ENCODE results near the gene ZNF846. TPM values are rescaled to one million over a fixed set of nuclear protein-coding genes. Genes with fewer than 3 reads are reported as not detected.

The ZNF846 gene
- total RNA-seq, 1 experiment from 2014 or later = 11.2 TPM

GRCh38 chr19:9709305-9709704, 59.2 kb downstream of the ZNF846 start:
- Mint-ChIP-seq H3K27me3 (ENCODE audit: low read depth) (peaks cover 5% of the 10 kb centered on the region), H3K4me3 (no peak overlapping the region), H3K9me3 (peaks cover 59% of the 10 kb centered on the region), H3K27ac (no peak overlapping the region), H3K36me3 (peaks cover 26% of the 10 kb centered on the region), H3K4me1 (peaks cover 21% of the 10 kb centered on the region)
- POLR2A ChIA-PET = no interaction called here
- ATAC-seq (no peak), DNase-seq (ENCODE audit: low spot score) (no peak)
- CTCF ChIA-PET = no interaction called here
- TF ChIP-seq SOX15 (CRISPR knock-in tag; IDR thresholded peaks at IDR 0.05) (no peak), ZNF317 (CRISPR knock-in tag; IDR thresholded peaks at IDR 0.05; ENCODE audit: borderline replicate concordance, low read depth) (no peak), ZBTB21 (CRISPR knock-in tag; IDR thresholded peaks at IDR 0.05; ENCODE audit: borderline replicate concordance) (no peak), ZNF396 (CRISPR knock-in tag; IDR thresholded peaks at IDR 0.05; ENCODE audit: borderline replicate concordance) (no peak), RELA (CRISPR knock-in tag; IDR thresholded peaks at IDR 0.05; ENCODE audit: borderline replicate concordance) (no peak), TEAD1 (CRISPR knock-in tag; IDR thresholded peaks at IDR 0.05) (no peak), ARID4B (CRISPR knock-in tag; IDR thresholded peaks at IDR 0.05; ENCODE audit: borderline replicate concordance) (no peak), KAT7 (CRISPR knock-in tag; IDR thresholded peaks at IDR 0.05; ENCODE audit: borderline replicate concordance) (no peak), FOXK1 (CRISPR knock-in tag; IDR thresholded peaks at IDR 0.05) (no peak), ZNF232 (CRISPR knock-in tag; IDR thresholded peaks at IDR 0.05) (no peak), HMGA2 (CRISPR knock-in tag; IDR thresholded peaks at IDR 0.05) (no peak)

- no peak overlapping the region for H3K4me3 Mint-ChIP-seq
- peaks cover 24% of the 10 kb centered on the region for H3K4me1 Mint-ChIP-seq
- H3K36me3 Mint-ChIP-seq = peaks cover 12% of the 10 kb centered on the region
- H3K27me3 Mint-ChIP-seq (ENCODE audit: low read depth) = peaks cover 4% of the 10 kb centered on the region; the same call in 1 of the 2 replicates
- ATAC-seq (no peak), DNase-seq (ENCODE audit: low spot score) (no peak)
- H3K27ac Mint-ChIP-seq = no peak overlapping the region
- peaks cover 41% of the 10 kb centered on the region for H3K9me3 Mint-ChIP-seq
- ChIA-PET POLR2A (no interaction called here), CTCF (interaction anchor here (0.6 kb wide), 1 partner anchor 20 kb away, joined by 5 read pairs; no protein-coding TSS in a partner anchor)
- TF ChIP-seq ZNF263 (CRISPR knock-in tag; IDR thresholded peaks at IDR 0.05; ENCODE audit: low read depth) (no peak), ZBTB21 (CRISPR knock-in tag; IDR thresholded peaks at IDR 0.05; ENCODE audit: borderline replicate concordance) (no peak), FOXP1 (CRISPR knock-in tag; IDR thresholded peaks at IDR 0.05; ENCODE audit: borderline replicate concordance) (no peak), SP1 (CRISPR knock-in tag; conservative IDR thresholded peaks at IDR 0.05) (no peak)
Measured at GRCh38 chr19:9705836-9706235, 62.7 kb downstream of the ZNF846 start.

DNA sequence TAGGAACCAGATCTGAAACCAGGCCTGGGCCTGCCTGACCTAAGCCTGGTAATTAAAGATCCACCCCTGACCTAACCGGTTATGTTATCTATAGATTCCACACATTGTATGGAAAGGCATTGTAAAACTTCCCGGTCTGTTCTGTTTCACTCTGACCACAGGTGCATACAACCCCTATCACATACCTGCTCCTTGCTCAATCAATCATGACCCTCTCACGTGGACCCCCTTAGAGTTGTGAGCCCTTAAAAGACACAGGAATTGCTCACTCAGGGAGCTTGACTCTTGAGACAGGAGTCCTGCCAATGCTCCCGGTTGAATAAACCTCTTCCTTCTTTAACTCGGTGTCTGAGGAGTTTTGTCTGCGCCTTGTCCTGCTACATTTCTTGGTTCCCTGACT, 66.4 kb downstream of the ZNF846 start:
- Mint-ChIP-seq H3K4me1 (peaks cover 23% of the 10 kb centered on the region), H3K36me3 (peaks cover 20% of the 10 kb centered on the region), H3K4me3 (no peak overlapping the region), H3K9me3 (peaks cover 43% of the 10 kb centered on the region), H3K27ac (no peak overlapping the region), H3K27me3 (ENCODE audit: low read depth) (no peaks in the 10 kb centered on the region; the same call in 1 of the 2 replicates)
- POLR2A ChIA-PET = no interaction called here
- DNase-seq (ENCODE audit: low spot score) (no peak), ATAC-seq (no peak)
- CTCF ChIA-PET = no interaction called here
- no peak for TF ChIP-seq ZNF416 (CRISPR knock-in tag; IDR thresholded peaks at IDR 0.05)
- no peak for TF ChIP-seq GTF2I (CRISPR knock-in tag; conservative IDR thresholded peaks at IDR 0.05)
- no peak for TF ChIP-seq MXD4 (CRISPR knock-in tag; IDR thresholded peaks at IDR 0.05; ENCODE audit: borderline replicate concordance)
- no peak for TF ChIP-seq ZNF671 (CRISPR knock-in tag; IDR thresholded peaks at IDR 0.05)
- no peak for TF ChIP-seq RORB (CRISPR knock-in tag; IDR thresholded peaks at IDR 0.05)
- no peak for TF ChIP-seq GABPB1 (CRISPR knock-in tag; IDR thresholded peaks at IDR 0.05)
- TF ChIP-seq ZNF423 (CRISPR knock-in tag; IDR thresholded peaks at IDR 0.05) = no peak
- no peak for TF ChIP-seq PRRX2 (CRISPR knock-in tag; IDR thresholded peaks at IDR 0.05)
- TF ChIP-seq TEAD1 (CRISPR knock-in tag; IDR thresholded peaks at IDR 0.05) = no peak
- no peak for TF ChIP-seq HMGXB4 (CRISPR knock-in tag; IDR thresholded peaks at IDR 0.05)
- TF ChIP-seq MYBL2 (CRISPR knock-in tag; IDR thresholded peaks at IDR 0.05) = no peak
- TF ChIP-seq, protein P1, sequence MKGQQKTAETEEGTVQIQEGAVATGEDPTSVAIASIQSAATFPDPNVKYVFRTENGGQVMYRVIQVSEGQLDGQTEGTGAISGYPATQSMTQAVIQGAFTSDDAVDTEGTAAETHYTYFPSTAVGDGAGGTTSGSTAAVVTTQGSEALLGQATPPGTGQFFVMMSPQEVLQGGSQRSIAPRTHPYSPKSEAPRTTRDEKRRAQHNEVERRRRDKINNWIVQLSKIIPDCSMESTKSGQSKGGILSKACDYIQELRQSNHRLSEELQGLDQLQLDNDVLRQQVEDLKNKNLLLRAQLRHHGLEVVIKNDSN (CRISPR knock-in tag; IDR thresholded peaks at IDR 0.05) = no peak
- TF ChIP-seq ZBTB43 (CRISPR knock-in tag; IDR thresholded peaks at IDR 0.05) = no peak

All from WTC11 (cell line).